C4-2B (cell line): Measurements from ENCODE around the gene AMMECR1.
A peak's percentile ranks its signal among the peaks of the same experiment; 100 is the strongest.

Source experiments
- H3K27ac ChIP-seq: fragments of 450-650 bp; 2 replicates; pipeline ENCODE4 v1.5.1; 2017
- CTCF ChIP-seq: fragments of 450-650 bp; conservative IDR thresholded peaks from 2 replicates; pipeline ENCODE4 v1.5.1; 2017; ENCODE audit warnings: mild to moderate bottlenecking
- ZFX ChIP-seq: fragments of 450-650 bp; IDR thresholded peaks from 2 replicates; pipeline ENCODE4 v1.6.1; 2017

The AMMECR1 gene

GRCh38 chrX:110171442-110171841 is 146.4 kb downstream of the AMMECR1 start:
- H3K27ac ChIP-seq: no peak overlapping the region; the same call in 1 of the 2 replicates
- TF ChIP-seq ZFX: no peak
- no peak for TF ChIP-seq CTCF

GRCh38 chrX:110170029-110170428 is 147.9 kb downstream of the AMMECR1 start:
- TF ChIP-seq CTCF (no peak), ZFX (no peak)
- no peak overlapping the region for H3K27ac ChIP-seq

- H3K27ac ChIP-seq: no peak overlapping the region
- TF ChIP-seq CTCF: no peak
- no peak for TF ChIP-seq ZFX
Measured at GRCh38 chrX:110168585-110168984, 149.3 kb downstream of the AMMECR1 start.

- peak; percentile 61 for TF ChIP-seq CTCF
- no peak for TF ChIP-seq ZFX
- no peak overlapping the region for H3K27ac ChIP-seq
Measured at GRCh38 chrX:110167952-110168451, 149.9 kb downstream of the AMMECR1 start.

GRCh38 chrX:110163488-110163887 is 154.4 kb downstream of the AMMECR1 start:
- TF ChIP-seq ZFX (no peak), CTCF (no peak)
- no peak overlapping the region for H3K27ac ChIP-seq

- no peak overlapping the region for H3K27ac ChIP-seq
Measured at GRCh38 chrX:110162867-110163266, 155.0 kb downstream of the AMMECR1 start.

GRCh38 chrX:110162131-110162530 is 155.8 kb downstream of the AMMECR1 start:
- TF ChIP-seq CTCF (no peak), ZFX (no peak)
- H3K27ac ChIP-seq: no peak overlapping the region

More at GRCh38 chrX:110162867-110163266, 155.0 kb downstream of the AMMECR1 start:
- no peak for TF ChIP-seq ZFX
- no peak for TF ChIP-seq CTCF
